Posterior vena cava (tissue), 2 donors: ENCODE data around the gene PTHLH. TPM values are rescaled to one million over a fixed set of nuclear protein-coding genes. Genes with fewer than 3 reads are reported as not detected.

Experiments
- total RNA-seq, 2 donors: library from RNA; stranded (reverse); fragmentation: NEBNext Ultra II Directional; extraction: Animal tissue kit (Norgen Biotek cat#: 25700); gene quantifications; one replicate each; pipeline ENCODE4 v1.2.1, GENCODE V29; 2021
- donor health status: DM: yes; HTN: yes; CAD: no.
- donor health status: DM: yes; HTN: yes; CAD: no.

The PTHLH gene
- total RNA-seq, 2 donors from 2014 or later, result 1.8 to 2.1 TPM

Other genes starting within 250 kb of the PTHLH start
- 10 to 100 TPM; 48.2 to 48.9 TPM for gene KLHL42, start 192.5 kb downstream of the PTHLH start, total RNA-seq
- gene MANSC4, start 192.5 kb downstream of the PTHLH start, total RNA-seq, result not detected
- 10 to 100 TPM; 37.9 to 40.7 TPM for gene CCDC91, start 217.7 kb upstream of the PTHLH start, total RNA-seq